Liver (tissue), 9 donors: ENCODE results near the gene NOCT. TPM values are rescaled to one million over a fixed set of nuclear protein-coding genes. Genes with fewer than 3 reads are reported as not detected.
A peak's percentile ranks its signal among the peaks of the same experiment; 100 is the strongest.

Source experiments
- DNase-seq: peaks from one replicate; pipeline ENCODE4 v3.0.0-alpha.2; 2017; ENCODE audit warnings: low spot score
- H3K27ac ChIP-seq, 2 donors: one replicate each; pipeline ENCODE4 v1.7.0; 2013; ENCODE audit warnings: inconsistent platforms in 2 of 2, low read length in 2 of 2, control low read depth in 1 of 2, low read depth in 1 of 2, mild to moderate bottlenecking in 1 of 2
- H3K27me3 ChIP-seq, 4 donors: one replicate each; pipeline versions ENCODE4 v1.6.1 to v1.7.0; 2013; ENCODE audit warnings: low read length in 3 of 4, inconsistent platforms in 1 of 4, mild to moderate bottlenecking in 1 of 4, moderate library complexity in 1 of 4; ENCODE audit not compliant: control insufficient read depth in 4 of 4, insufficient read depth in 4 of 4
- H3K36me3 ChIP-seq, 4 donors: one replicate each; pipeline versions ENCODE4 v1.6.1 to v1.7.0; 2013; ENCODE audit warnings: low read length in 3 of 4, mild to moderate bottlenecking in 3 of 4, low read depth in 1 of 4, moderate library complexity in 1 of 4; ENCODE audit not compliant: control insufficient read depth in 4 of 4, insufficient read depth in 3 of 4
- H3K4me1 ChIP-seq, 4 donors: one replicate each; pipeline versions ENCODE4 v1.6.1 to v1.7.0; 2013; ENCODE audit warnings: low read length in 3 of 4, mild to moderate bottlenecking in 3 of 4, moderate library complexity in 1 of 4; ENCODE audit not compliant: control insufficient read depth in 4 of 4, insufficient read depth in 4 of 4
- H3K4me3 ChIP-seq, 3 donors: one replicate each; pipeline versions ENCODE4 v1.6.1 to v1.7.0; 2013; ENCODE audit warnings: low read length in 3 of 3, control low read depth in 1 of 3, low read depth in 1 of 3, mild to moderate bottlenecking in 1 of 3
- H3K9ac ChIP-seq, 2 donors: one replicate each; pipeline ENCODE4 v1.7.0; 2013; ENCODE audit warnings: low read length in 2 of 2, mild to moderate bottlenecking in 2 of 2, moderate library complexity in 2 of 2, control low read depth in 1 of 2, low read depth in 1 of 2
- H3K9me3 ChIP-seq, 4 donors: one replicate each; pipeline versions ENCODE4 v1.6.1 to v1.7.0; 2013; ENCODE audit warnings: low read length in 3 of 4; ENCODE audit not compliant: control insufficient read depth in 4 of 4
- ATF3 ChIP-seq: IDR thresholded peaks from 2 replicates; pipeline ENCODE4 v1.6.1; 2016; ENCODE audit warnings: antibody characterized with exemption
- EGR1 ChIP-seq, 2 donors: IDR thresholded peaks; 2 replicates each; pipeline ENCODE4 v1.6.1; 2016 to 2018; ENCODE audit warnings: antibody characterized with exemption in 2 of 2, low read depth in 2 of 2
- FOXA1 ChIP-seq: IDR thresholded peaks from 2 replicates; pipeline ENCODE4 v1.6.1; 2016; ENCODE audit warnings: antibody characterized with exemption
- FOXA2 ChIP-seq: IDR thresholded peaks from 2 replicates; pipeline ENCODE4 v1.6.1; 2016; ENCODE audit warnings: antibody characterized with exemption
- GABPA ChIP-seq, 2 donors: IDR thresholded peaks in 1 of 2; conservative IDR thresholded peaks in 1 of 2; 2 replicates each; pipeline ENCODE4 v1.6.1; 2016; ENCODE audit warnings: antibody characterized with exemption in 2 of 2, mild to moderate bottlenecking in 1 of 2, moderate library complexity in 1 of 2
- HNF4A ChIP-seq, 2 donors: conservative IDR thresholded peaks; 2 replicates each; pipeline ENCODE4 v1.6.1; 2016; ENCODE audit warnings: antibody characterized with exemption in 2 of 2, mild to moderate bottlenecking in 2 of 2
- HNF4G ChIP-seq: IDR thresholded peaks from 2 replicates; pipeline ENCODE4 v1.6.1; 2016; ENCODE audit warnings: antibody characterized with exemption
- JUND ChIP-seq, 2 donors: IDR thresholded peaks; 2 replicates each; pipeline ENCODE4 v1.6.1; 2016; ENCODE audit warnings: antibody characterized with exemption in 2 of 2
- NR2F2 ChIP-seq: IDR thresholded peaks from 2 replicates; pipeline ENCODE4 v1.6.1; 2016; ENCODE audit warnings: antibody characterized with exemption
- RAD21 ChIP-seq, 2 donors: IDR thresholded peaks; 2 replicates each; pipeline ENCODE4 v1.6.1; 2016; ENCODE audit warnings: antibody characterized with exemption in 2 of 2, mild to moderate bottlenecking in 2 of 2
- REST ChIP-seq: IDR thresholded peaks from 2 replicates; pipeline ENCODE4 v1.6.1; 2016; ENCODE audit warnings: antibody characterized with exemption, mild to moderate bottlenecking
- RXRA ChIP-seq, 2 donors: IDR thresholded peaks; 2 replicates each; pipeline ENCODE4 v1.6.1; 2017 to 2018; ENCODE audit warnings: antibody characterized with exemption in 2 of 2, mild to moderate bottlenecking in 1 of 2
- SP1 ChIP-seq: IDR thresholded peaks from 2 replicates; pipeline ENCODE4 v1.6.1; 2018; ENCODE audit warnings: antibody characterized with exemption, mild to moderate bottlenecking
- TAF1 ChIP-seq: conservative IDR thresholded peaks from 2 replicates; pipeline ENCODE4 v1.6.1; 2016; ENCODE audit warnings: antibody characterized with exemption, mild to moderate bottlenecking
- YY1 ChIP-seq: IDR thresholded peaks from 2 replicates; pipeline ENCODE4 v1.6.1; 2016; ENCODE audit warnings: antibody characterized with exemption, mild to moderate bottlenecking
- ZBTB33 ChIP-seq: IDR thresholded peaks from 2 replicates; pipeline ENCODE4 v1.6.1; 2016; ENCODE audit warnings: antibody characterized with exemption
- WGBS: extraction: QIAGEN DNeasy Blood & Tissue Kit; methylation state at CpG from one replicate; pipeline ENCODE4 v1.1.7; 2013; 5-methylcytosine and 5-hydroxymethylcytosine counted together
- polyA plus RNA-seq, 2 donors: library from polyadenylated mRNA; stranded (reverse) in 1 of 2; unstranded in 1 of 2; fragments of 200-250 nt in 1 of 2; fragments of >200 nt in 1 of 2; fragmentation: Nextera tagmentation in 1 of 2; extraction: Ambion mirVana in 1 of 2; gene quantifications; one replicate each; pipeline versions ENCODE4 v1.2.1 to v1.2.3, GENCODE V29; 2013 to 2015
- total RNA-seq, 2 donors: library from RNA; depleted of rRNA; stranded (reverse); fragments of >200 nt; gene quantifications; one replicate each; pipeline ENCODE4 v1.2.3, GENCODE V29; 2014
- TF ChIP-seq, protein P1 (sequence below): IDR thresholded peaks from 2 replicates; pipeline ENCODE4 v1.6.1; 2016; ENCODE audit warnings: antibody characterized with exemption
- TF ChIP-seq, protein P2 (sequence below): fragments of 150-350 bp; IDR thresholded peaks from 2 replicates; pipeline ENCODE4 v1.5.1; 2017; ENCODE audit warnings: improper control_type of control experiment, low read depth, low read length; ENCODE audit not compliant: missing input control
- donor health status: healthy.
- donor health status: healthy.
- donor health status: healthy.
- donor health status: healthy.
- donor health status: healthy.

Gene NOCT
- total and polyA plus RNA-seq, 4 donors = 2.8 to 11.9 (median 4.3) TPM

- peak; percentile 26 for TF ChIP-seq HNF4G
- peak; percentile 84 for TF ChIP-seq TAF1
- peak; percentile 80 for TF ChIP-seq YY1
- peak; percentile 45 to 77 for TF ChIP-seq JUND (IDR thresholded peaks at IDR 0.05)
- TF ChIP-seq HNF4A (conservative IDR thresholded peaks at IDR 0.05) = peak; percentile 51 to 65
- TF ChIP-seq GABPA (IDR thresholded peaks at IDR 0.05 in 1 of 2, conservative IDR thresholded peaks at IDR 0.05 in 1 of 2) = peak; percentile 59 to 87
- TF ChIP-seq NR2F2 = peak; percentile 63
- peak; percentile 40 to 52 for TF ChIP-seq RAD21 (IDR thresholded peaks at IDR 0.05)
- peak; percentile 46 to 80 for TF ChIP-seq RXRA (IDR thresholded peaks at IDR 0.05)
- peak; percentile 90 for TF ChIP-seq SP1
Observed at GRCh38 chr4:139082750-139083606, 67.4 kb downstream of the NOCT start (continued).

DNA sequence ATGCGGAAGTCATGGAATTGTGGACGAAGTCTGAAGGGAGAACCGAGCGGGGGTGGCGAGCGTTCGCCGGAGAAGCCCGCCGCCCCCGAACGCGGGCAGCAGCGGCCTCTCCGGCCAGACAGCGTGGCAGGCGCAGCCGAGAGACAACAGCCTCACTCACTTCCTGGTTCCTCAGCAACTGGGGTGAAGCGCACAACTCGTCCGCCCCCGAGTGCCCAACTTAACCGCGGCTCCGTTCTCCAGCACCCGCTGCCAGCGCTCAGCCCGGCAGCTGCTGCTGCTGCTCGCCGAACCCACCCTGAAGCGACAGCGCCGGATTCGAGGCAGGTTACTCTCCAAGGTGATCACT lies 68.0 kb downstream of the NOCT start:
- no peaks in the 10 kb centered on the region for H3K36me3 ChIP-seq
- peak overlapping the region; percentile 86 to 98 for H3K9ac ChIP-seq
- H3K4me1 ChIP-seq = peaks cover under 1 to 30% (median 16%) of the 10 kb centered on the region in 4 donors
- H3K27me3 ChIP-seq = no peaks in the 10 kb centered on the region
- peak overlapping the region; percentile 83 to 97 (median 93) for H3K4me3 ChIP-seq
- TF ChIP-seq TAF1 (no peak), RXRA (IDR thresholded peaks at IDR 0.05) (peak in 1 of 2 donors; percentile 4), EGR1 (IDR thresholded peaks at IDR 0.05; ENCODE audit: low read depth in 2 of 2) (peak in 1 of 2 donors; percentile 1), HNF4G (no peak), GABPA (IDR thresholded peaks at IDR 0.05 in 1 of 2, conservative IDR thresholded peaks at IDR 0.05 in 1 of 2) (no peak), FOXA1 (no peak)
- DNase-seq = no peak
- peak overlapping the region; percentile 98 to 100 for H3K27ac ChIP-seq
- H3K9me3 ChIP-seq = no peaks in the 10 kb centered on the region
- under 1% methylated on average over 34 of the region's 34 CpGs for WGBS

DNA sequence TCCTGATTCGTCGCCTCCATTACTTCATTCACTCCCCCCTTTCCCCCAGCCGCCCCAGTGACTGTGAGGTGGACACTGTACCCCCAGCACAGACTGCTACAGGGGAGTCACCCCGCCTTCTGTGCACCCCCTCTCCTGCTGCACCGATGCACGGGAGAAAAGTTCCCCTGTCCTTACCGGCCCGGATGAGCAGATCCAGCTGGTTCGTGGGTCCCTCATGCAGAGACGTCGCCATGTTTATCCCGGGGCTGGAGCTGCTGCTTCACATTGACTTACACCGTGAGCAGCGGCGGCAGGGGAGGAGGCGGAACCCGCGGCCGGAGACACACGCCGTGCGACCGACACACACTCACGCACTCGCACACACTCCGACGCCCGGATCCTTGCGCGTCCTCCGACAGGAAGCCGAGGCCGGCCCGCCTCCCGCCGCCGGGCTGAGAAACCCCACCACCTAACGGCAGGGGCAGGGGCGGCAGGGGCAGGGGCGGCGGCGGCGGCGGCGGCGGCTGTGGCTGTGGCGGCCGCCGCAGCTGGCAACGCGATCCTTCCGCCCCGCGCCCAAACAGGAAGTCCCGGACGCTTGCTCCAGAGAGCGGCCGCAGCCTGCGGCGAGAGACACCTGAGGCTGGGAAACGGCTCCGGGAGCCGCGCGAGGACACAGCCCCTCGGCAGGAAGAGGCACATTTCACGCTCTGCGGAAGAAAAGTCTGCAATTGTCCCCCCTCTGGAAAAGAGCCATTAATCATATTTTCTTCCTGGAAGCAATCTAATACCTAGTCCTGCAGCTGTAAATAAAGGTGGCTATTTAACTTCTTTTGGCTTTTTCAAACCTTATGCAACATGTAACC lies 68.6 kb downstream of the NOCT start:
- Histone ChIP-seq H3K27ac (peak overlapping the region; percentile 98 to 100), H3K36me3 (no peaks in the 10 kb centered on the region), H3K4me1 (peaks cover 0 to 30% (median 16%) of the 10 kb centered on the region in 4 donors), H3K9me3 (no peaks in the 10 kb centered on the region), H3K9ac (peak overlapping the region; percentile 98), H3K27me3 (no peaks in the 10 kb centered on the region), H3K4me3 (peak overlapping the region; percentile 83 to 97 (median 93))
- TF ChIP-seq ATF3 (no peak), JUND (IDR thresholded peaks at IDR 0.05) (no peak), RXRA (IDR thresholded peaks at IDR 0.05) (no peak), NR2F2 (no peak), GABPA (IDR thresholded peaks at IDR 0.05 in 1 of 2, conservative IDR thresholded peaks at IDR 0.05 in 1 of 2) (peak in 1 of 2 donors; percentile 61), ZBTB33 (no peak), TAF1 (peak; percentile 84), SP1 (peak; percentile 38), RAD21 (IDR thresholded peaks at IDR 0.05) (peak in 1 of 2 donors; percentile 13), FOXA2 (no peak), EGR1 (IDR thresholded peaks at IDR 0.05; ENCODE audit: low read depth in 2 of 2) (peak in 1 of 2 donors; percentile 42), HNF4A (conservative IDR thresholded peaks at IDR 0.05) (no peak), YY1 (peak; percentile 93), HNF4G (no peak), REST (no peak), FOXA1 (no peak)
- TF ChIP-seq, protein P1, sequence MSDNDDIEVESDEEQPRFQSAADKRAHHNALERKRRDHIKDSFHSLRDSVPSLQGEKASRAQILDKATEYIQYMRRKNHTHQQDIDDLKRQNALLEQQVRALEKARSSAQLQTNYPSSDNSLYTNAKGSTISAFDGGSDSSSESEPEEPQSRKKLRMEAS = peak; percentile 50
- TF ChIP-seq, protein P2, sequence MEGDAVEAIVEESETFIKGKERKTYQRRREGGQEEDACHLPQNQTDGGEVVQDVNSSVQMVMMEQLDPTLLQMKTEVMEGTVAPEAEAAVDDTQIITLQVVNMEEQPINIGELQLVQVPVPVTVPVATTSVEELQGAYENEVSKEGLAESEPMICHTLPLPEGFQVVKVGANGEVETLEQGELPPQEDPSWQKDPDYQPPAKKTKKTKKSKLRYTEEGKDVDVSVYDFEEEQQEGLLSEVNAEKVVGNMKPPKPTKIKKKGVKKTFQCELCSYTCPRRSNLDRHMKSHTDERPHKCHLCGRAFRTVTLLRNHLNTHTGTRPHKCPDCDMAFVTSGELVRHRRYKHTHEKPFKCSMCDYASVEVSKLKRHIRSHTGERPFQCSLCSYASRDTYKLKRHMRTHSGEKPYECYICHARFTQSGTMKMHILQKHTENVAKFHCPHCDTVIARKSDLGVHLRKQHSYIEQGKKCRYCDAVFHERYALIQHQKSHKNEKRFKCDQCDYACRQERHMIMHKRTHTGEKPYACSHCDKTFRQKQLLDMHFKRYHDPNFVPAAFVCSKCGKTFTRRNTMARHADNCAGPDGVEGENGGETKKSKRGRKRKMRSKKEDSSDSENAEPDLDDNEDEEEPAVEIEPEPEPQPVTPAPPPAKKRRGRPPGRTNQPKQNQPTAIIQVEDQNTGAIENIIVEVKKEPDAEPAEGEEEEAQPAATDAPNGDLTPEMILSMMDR = peak; percentile 15
- 3% methylated on average over 68 of the region's 68 CpGs for WGBS
- DNase-seq = peak; percentile 87
